GM23338 (cell line): ENCODE data around the gene PPP1R9B. TPM values are rescaled to one million over a fixed set of nuclear protein-coding genes. Genes with fewer than 3 reads are reported as not detected.

ENCODE experiments used
- ATAC-seq: fragments of 200-7000 bp; cut with Tn5 transposase; 3 replicates; pipeline ENCODE4 v1.9.1; 2020
- DNase-seq: peaks from one replicate; pipeline ENCODE4 v3.0.0-alpha.2; 2015; ENCODE audit warnings: low spot score
- H2AFZ ChIP-seq: fragments of 200-600 bp; sonication (generic); 2 replicates; pipeline ENCODE4 v1.8.0; 2016; ENCODE audit warnings: antibody characterized with exemption, mild to moderate bottlenecking, moderate library complexity
- H3F3A ChIP-seq: fragments of 200-600 bp; sonication (generic); replicated peaks from 2 replicates; pipeline ENCODE4 v1.8.0; 2017; ENCODE audit warnings: antibody characterized with exemption, mixed run types, low read depth
- H3K27ac ChIP-seq: fragments of 200-600 bp; sonication (generic); 2 replicates; pipeline ENCODE4 v1.6.1; 2016; ENCODE audit warnings: low read depth
- H3K27me3 ChIP-seq: fragments of 200-600 bp; sonication (generic); 2 replicates; pipeline ENCODE4 v1.8.0; 2016; ENCODE audit warnings: mild to moderate bottlenecking, mixed run types, moderate library complexity; ENCODE audit not compliant: insufficient read depth
- H3K36me3 ChIP-seq: fragments of 200-600 bp; sonication (generic); 2 replicates; pipeline ENCODE4 v1.8.0; 2016; ENCODE audit warnings: mild to moderate bottlenecking; ENCODE audit not compliant: insufficient read depth
- H3K4me1 ChIP-seq: fragments of 200-600 bp; sonication (generic); 2 replicates; pipeline ENCODE4 v1.8.0; 2016; ENCODE audit warnings: mild to moderate bottlenecking, moderate library complexity; ENCODE audit not compliant: insufficient read depth
- H3K4me2 ChIP-seq: fragments of 200-600 bp; sonication (generic); 2 replicates; pipeline ENCODE4 v1.7.1; 2017; ENCODE audit warnings: mixed run types
- H3K4me3 ChIP-seq: fragments of 200-600 bp; sonication (generic); 2 replicates; pipeline ENCODE4 v1.6.1; 2016; ENCODE audit warnings: mixed run types
- H3K79me2 ChIP-seq: fragments of 200-600 bp; sonication (generic); replicated peaks from 2 replicates; pipeline ENCODE4 v1.8.0; 2017; ENCODE audit warnings: mild to moderate bottlenecking; ENCODE audit not compliant: insufficient read depth
- H3K9me2 ChIP-seq: fragments of 200-600 bp; sonication (generic); 2 replicates; pipeline ENCODE4 v1.8.0; 2017; ENCODE audit not compliant: insufficient read depth
- H4K20me1 ChIP-seq: fragments of 200-600 bp; sonication (generic); replicated peaks from 2 replicates; pipeline ENCODE4 v1.8.0; 2017; ENCODE audit warnings: mild to moderate bottlenecking; ENCODE audit not compliant: insufficient read depth
- H3K27ac Mint-ChIP-seq: 2 replicates; pipeline ENCODE4 v1.8.0; 2020; ENCODE audit warnings: inconsistent platforms, mild to moderate bottlenecking, moderate library complexity, mixed read lengths
- H3K27me3 Mint-ChIP-seq: 3 replicates; pipeline ENCODE4 v1.8.0; 2022; ENCODE audit warnings: low read depth, mild to moderate bottlenecking, moderate library complexity, mixed read lengths, inconsistent platforms; ENCODE audit not compliant: insufficient read depth, poor library complexity
- H3K36me3 Mint-ChIP-seq: 3 replicates; pipeline ENCODE4 v1.8.0; 2021; ENCODE audit warnings: low read depth, mild to moderate bottlenecking, inconsistent platforms, moderate library complexity, mixed read lengths
- H3K4me1 Mint-ChIP-seq: 3 replicates; pipeline ENCODE4 v1.8.0; 2020; ENCODE audit warnings: mild to moderate bottlenecking, inconsistent platforms, mixed read lengths
- H3K4me3 Mint-ChIP-seq: 3 replicates; pipeline ENCODE4 v1.8.0; 2021; ENCODE audit warnings: moderate library complexity, mild to moderate bottlenecking, inconsistent platforms, mixed read lengths
- H3K9me3 Mint-ChIP-seq: 3 replicates; pipeline ENCODE4 v1.8.0; 2020; ENCODE audit warnings: moderate library complexity, mild to moderate bottlenecking, inconsistent platforms, mixed read lengths
- CREB1 ChIP-seq: fragments of 250-450 bp; sonication (Bioruptor Pico); IDR thresholded peaks from 2 replicates; pipeline ENCODE4 v1.5.0; 2020; ENCODE audit warnings: low read depth, mild to moderate bottlenecking, moderate library complexity
- EZH2phosphoT487 ChIP-seq: fragments of 200-600 bp; sonication (generic); IDR thresholded peaks from one replicate; pipeline ENCODE4 v1.8.1; 2018; ENCODE audit warnings: antibody characterized with exemption; ENCODE audit not compliant: unreplicated experiment
- JUNB ChIP-seq: IDR thresholded peaks from one replicate; pipeline ENCODE4 v1.6.1; 2016; ENCODE audit warnings: antibody characterized with exemption; ENCODE audit not compliant: unreplicated experiment
- NANOG ChIP-seq: IDR thresholded peaks from 2 replicates; pipeline ENCODE4 v1.6.1; 2016; ENCODE audit warnings: antibody characterized with exemption, borderline replicate concordance
- ZNF331 ChIP-seq: fragments of 250-450 bp; sonication (Bioruptor Pico); IDR thresholded peaks from 2 replicates; pipeline ENCODE4 v1.5.0; 2020; ENCODE audit warnings: low read depth, mild to moderate bottlenecking, moderate library complexity
- ZNF462 ChIP-seq: fragments of 250-450 bp; sonication (Bioruptor Pico); IDR thresholded peaks from 2 replicates; pipeline ENCODE4 v1.5.0; 2020; ENCODE audit warnings: mild to moderate bottlenecking, moderate library complexity
- polyA plus RNA-seq: library from polyadenylated mRNA; unstranded; fragments of >200 nt; fragmentation: Nextera tagmentation; extraction: Ambion mirVana; gene quantifications from 2 replicates; pipeline ENCODE4 v1.2.1, GENCODE V29; 2016
- total RNA-seq: library from RNA; depleted of rRNA; stranded (reverse); fragments of >200 nt; shearing (Covaris generic); gene quantifications from 2 replicates; pipeline ENCODE4 v1.2.3, GENCODE V29; 2014

Gene PPP1R9B
- total and polyA plus RNA-seq, 2 experiments from 2014 or later = 2.1 to 10.5 TPM

GRCh38 chr17:50181591-50182560, 31.4 kb upstream of the PPP1R9B start:
- TF ChIP-seq CREB1 (CRISPR knock-in tag) (no peak), NANOG (no peak), EZH2phosphoT487 (no peak), ZNF331 (CRISPR knock-in tag) (no peak), JUNB (no peak), ZNF462 (CRISPR knock-in tag) (no peak)
- no peak overlapping the region for H3K4me2 ChIP-seq
- Mint-ChIP-seq H3K9me3 (no peaks in the 10 kb centered on the region), H3K36me3 (peaks cover 15% of the 10 kb centered on the region), H3K4me1 (peaks cover 47% of the 10 kb centered on the region), H3K27ac (peak overlapping the region; percentile 49; the same call in 1 of the 2 replicates), H3K27me3 (peaks cover 22% of the 10 kb centered on the region), H3K4me3 (no peak overlapping the region)
- no peaks in the 10 kb centered on the region for H4K20me1 ChIP-seq
- H3F3A ChIP-seq = 0 out of 2 replicates have a peak, but pooled peaks cover 8% of the 10 kb centered on the region
- DNase-seq (no peak), ATAC-seq (no peak; the same call in 2 of the 3 replicates)
- H3K79me2 ChIP-seq = no peaks in the 10 kb centered on the region
- H3K9me2 ChIP-seq = no peaks in the 10 kb centered on the region
- H3K4me3 ChIP-seq = no peak overlapping the region
- H2AFZ ChIP-seq = no peak overlapping the region
- no peak overlapping the region for H3K27ac ChIP-seq
- H3K27me3 ChIP-seq = no peaks in the 10 kb centered on the region
- H3K36me3 ChIP-seq = no peaks in the 10 kb centered on the region
- H3K4me1 ChIP-seq = peaks cover 38% of the 10 kb centered on the region
